ENCODE results near the gene ME2. TPM values are rescaled to one million over a fixed set of nuclear protein-coding genes. Genes with fewer than 3 reads are reported as not detected.
"Not testable (repeated sequence)": the region's sequence is repeated elsewhere in the genome, so short reads cannot be mapped to it uniquely, and the experiment has no call there.

Gene ME2
- total RNA-seq, 1 donor from 2014 or later: 122 TPM

DNA sequence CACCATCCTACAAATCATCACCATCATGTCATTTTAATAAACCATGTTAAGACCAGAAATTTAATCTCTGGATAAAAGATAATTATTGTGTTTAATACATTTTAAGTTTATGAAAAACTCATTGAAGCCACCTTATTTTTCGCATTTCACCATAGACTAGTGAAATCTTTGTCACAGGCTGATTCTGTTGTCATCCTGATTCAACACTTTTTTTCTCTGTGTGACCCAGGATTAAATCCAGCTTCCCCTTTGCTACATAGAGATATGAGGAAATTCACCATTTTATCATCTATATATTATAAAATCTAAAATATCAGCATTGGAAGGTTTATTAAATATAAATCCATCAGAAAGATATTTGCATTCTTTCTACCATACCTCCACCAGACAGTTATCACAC lies 29.9 kb upstream of the ME2 start:
- no peaks in the 10 kb centered on the region for H3K9me3 Mint-ChIP-seq
- no peak overlapping the region for H3K27ac Mint-ChIP-seq

DNA sequence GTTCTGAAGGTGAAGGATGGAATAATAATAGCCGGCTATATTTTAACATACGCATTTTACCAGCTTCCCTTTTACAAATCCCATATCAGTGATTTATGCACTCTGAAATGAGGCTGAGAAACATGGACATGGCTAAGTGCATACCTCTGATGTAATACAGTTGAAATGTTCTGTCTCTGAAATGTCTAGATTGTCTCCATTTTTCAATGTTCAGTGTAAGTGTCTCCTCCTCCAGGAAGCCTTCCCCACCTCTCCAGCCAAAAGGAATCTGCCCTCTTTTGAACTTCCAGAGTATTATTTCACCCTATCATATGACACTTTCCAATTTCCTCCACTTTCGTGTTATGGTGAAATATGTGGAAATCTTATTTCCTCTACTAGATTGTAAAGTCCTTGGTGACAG lies 29.5 kb upstream of the ME2 start:
- Mint-ChIP-seq H3K27ac (no peak overlapping the region), H3K9me3 (peaks cover 3% of the 10 kb centered on the region), H3K4me1 (ENCODE audit: low read depth) (no peaks in the 10 kb centered on the region), H3K36me3 (ENCODE audit: low read depth) (no peaks in the 10 kb centered on the region), H3K4me3 (no peak overlapping the region), H3K27me3 (ENCODE audit: insufficient read depth) (peaks cover 6% of the 10 kb centered on the region)
- intact Hi-C loops (cut with micrococcal nuclease): no loop called here
- no peak for DNase-seq (ENCODE audit: low spot score)

More for the DNA sequence above, 29.9 kb upstream of the ME2 start:
- Mint-ChIP-seq H3K27me3 (ENCODE audit: insufficient read depth) (peaks cover 6% of the 10 kb centered on the region), H3K4me1 (ENCODE audit: low read depth) (no peaks in the 10 kb centered on the region), H3K4me3 (no peak overlapping the region), H3K36me3 (ENCODE audit: low read depth) (no peaks in the 10 kb centered on the region)
- intact Hi-C loops (cut with micrococcal nuclease): no loop called here
- DNase-seq (ENCODE audit: low spot score): no peak

DNA sequence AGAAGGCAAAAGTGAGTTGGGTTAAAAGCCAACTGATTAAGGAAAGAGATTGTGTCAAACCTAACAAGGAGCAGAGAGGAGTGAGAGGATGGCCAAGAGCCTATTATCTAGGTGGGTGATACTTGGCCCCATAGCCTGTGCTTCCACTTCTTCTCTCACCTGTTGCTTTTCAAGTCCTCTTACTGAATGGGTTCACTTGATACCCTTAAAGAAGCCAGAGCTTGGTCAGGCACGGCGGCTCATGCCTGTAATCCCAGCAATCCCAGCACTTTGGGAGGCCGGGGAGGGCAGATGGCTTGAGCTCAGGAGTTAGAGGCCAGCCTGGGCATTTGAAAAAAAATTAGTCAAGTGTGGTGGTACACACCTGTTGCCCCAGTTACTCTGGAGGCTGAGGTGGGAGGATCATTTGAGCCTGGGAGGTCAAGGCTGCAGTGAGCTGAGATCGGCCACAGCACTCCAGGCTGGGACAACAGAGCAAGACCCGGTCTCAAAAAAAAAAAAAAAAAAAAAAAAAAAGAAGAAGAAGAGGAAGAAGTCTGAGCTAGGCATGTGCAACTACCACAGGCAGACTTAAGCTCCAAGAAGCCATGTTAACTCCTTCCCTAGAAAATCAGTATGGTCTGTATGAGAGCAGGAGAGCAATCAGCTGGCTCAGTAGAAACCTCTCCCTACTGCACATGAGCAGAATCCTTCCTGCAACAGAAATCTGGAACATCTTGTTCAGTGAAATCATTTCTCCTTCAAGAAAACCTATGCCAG lies 28.4 kb upstream of the ME2 start:
- no peak overlapping the region for H3K27ac Mint-ChIP-seq
- H3K9me3 Mint-ChIP-seq: peaks cover 4% of the 10 kb centered on the region
- no peak overlapping the region for H3K4me3 Mint-ChIP-seq
- intact Hi-C loops (cut with micrococcal nuclease): no loop called here
- H3K36me3 Mint-ChIP-seq (ENCODE audit: low read depth): no peaks in the 10 kb centered on the region
- H3K4me1 Mint-ChIP-seq (ENCODE audit: low read depth): no peaks in the 10 kb centered on the region
- peaks cover 6% of the 10 kb centered on the region for H3K27me3 Mint-ChIP-seq (ENCODE audit: insufficient read depth)
- no peak for DNase-seq (ENCODE audit: low spot score)

DNA sequence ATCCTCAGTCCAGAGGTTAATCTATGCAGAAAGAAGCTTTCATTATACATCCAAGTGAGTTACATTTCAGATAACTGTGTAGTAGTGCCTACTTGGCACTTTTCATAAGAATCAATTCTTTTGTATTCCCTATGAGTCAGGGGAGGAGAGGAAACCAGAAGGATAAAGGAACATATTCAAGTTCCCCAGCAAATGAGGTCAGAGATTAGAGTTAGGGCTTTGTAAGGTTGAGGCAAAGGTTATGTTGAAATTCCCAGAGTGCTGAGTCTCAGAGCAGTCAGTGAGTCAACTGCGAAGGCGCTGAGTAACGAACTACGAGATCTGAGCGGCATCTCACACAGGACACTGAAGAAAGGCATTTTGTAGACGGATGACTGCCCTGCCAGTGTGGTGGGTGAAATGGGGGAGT lies 25.1 kb upstream of the ME2 start:
- Mint-ChIP-seq H3K36me3 (ENCODE audit: low read depth) (no peaks in the 10 kb centered on the region), H3K9me3 (peaks cover 4% of the 10 kb centered on the region), H3K27ac (no peak overlapping the region), H3K4me3 (no peak overlapping the region), H3K4me1 (ENCODE audit: low read depth) (no peaks in the 10 kb centered on the region), H3K27me3 (ENCODE audit: insufficient read depth) (peaks cover 3% of the 10 kb centered on the region)
- DNase-seq (ENCODE audit: low spot score): no peak
- intact Hi-C loops (cut with micrococcal nuclease): no loop called here

DNA sequence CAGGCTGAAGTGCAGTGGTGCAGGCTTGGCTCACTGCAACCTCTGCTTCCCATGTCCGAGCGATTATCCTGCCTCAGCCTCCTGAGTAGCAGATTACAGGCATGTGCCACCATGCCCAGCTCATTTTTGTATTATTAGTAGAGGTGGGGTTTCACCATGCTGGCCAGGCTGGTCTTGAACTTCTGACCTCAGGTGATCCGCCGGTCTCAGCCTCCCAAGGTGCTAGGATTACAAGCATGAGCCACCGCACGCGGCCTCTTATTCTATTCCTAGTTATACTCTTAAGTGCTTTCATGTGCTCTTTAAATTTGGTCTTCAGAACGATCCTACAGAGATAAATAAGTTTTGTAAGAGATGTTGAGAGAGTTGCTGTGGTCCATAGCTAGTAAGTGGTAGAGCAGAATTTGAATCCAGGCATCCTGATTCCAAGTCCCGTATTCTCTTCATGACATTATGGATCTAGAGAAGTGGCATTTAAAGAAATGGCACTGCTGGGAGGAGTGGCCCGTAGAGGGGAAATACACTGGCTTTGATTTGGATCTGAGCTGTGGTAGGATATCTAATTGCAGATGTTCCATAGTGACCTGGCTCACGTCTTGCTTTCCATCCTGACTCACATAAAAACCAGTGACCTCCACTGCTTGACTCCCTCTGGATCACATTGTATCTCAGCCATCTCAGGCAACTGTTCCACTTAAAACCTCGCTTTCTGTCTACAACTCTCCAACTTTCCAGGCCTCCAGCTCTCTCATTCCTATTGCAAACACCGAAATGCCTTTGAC lies 22.8 kb upstream of the ME2 start:
- Mint-ChIP-seq H3K27me3 (ENCODE audit: insufficient read depth) (peaks cover 7% of the 10 kb centered on the region), H3K9me3 (peaks cover 4% of the 10 kb centered on the region), H3K27ac (no peak overlapping the region), H3K36me3 (ENCODE audit: low read depth) (no peaks in the 10 kb centered on the region), H3K4me3 (no peak overlapping the region), H3K4me1 (ENCODE audit: low read depth) (no peaks in the 10 kb centered on the region)
- DNase-seq (ENCODE audit: low spot score): no peak
- intact Hi-C loops (cut with micrococcal nuclease): no loop called here

DNA sequence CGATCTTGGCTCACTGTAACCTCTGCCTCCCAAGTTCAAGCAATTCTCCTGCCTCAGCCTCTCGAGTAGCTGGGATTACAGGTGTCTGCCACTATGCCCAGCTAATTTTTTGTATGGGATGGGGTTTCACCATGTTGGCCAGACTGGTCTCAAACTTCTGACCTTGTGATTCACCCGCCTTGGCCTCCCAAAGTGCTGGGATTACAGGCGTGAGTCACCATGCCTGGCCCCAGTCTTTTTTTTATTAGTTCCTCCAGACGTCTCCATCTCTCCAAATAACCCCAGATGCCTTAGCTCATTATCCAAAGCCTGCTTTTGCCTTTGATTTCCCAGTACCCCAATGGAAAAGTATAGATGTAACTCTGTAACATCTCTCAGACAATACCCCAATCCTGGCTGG lies 21.8 kb upstream of the ME2 start:
- H3K27ac Mint-ChIP-seq; H3K4me3 Mint-ChIP-seq; H3K27me3 Mint-ChIP-seq (ENCODE audit: insufficient read depth); H3K36me3 Mint-ChIP-seq (ENCODE audit: low read depth); H3K4me1 Mint-ChIP-seq (ENCODE audit: low read depth); H3K9me3 Mint-ChIP-seq; DNase-seq (ENCODE audit: low spot score); intact Hi-C loops (cut with micrococcal nuclease): not testable (repeated sequence)

DNA sequence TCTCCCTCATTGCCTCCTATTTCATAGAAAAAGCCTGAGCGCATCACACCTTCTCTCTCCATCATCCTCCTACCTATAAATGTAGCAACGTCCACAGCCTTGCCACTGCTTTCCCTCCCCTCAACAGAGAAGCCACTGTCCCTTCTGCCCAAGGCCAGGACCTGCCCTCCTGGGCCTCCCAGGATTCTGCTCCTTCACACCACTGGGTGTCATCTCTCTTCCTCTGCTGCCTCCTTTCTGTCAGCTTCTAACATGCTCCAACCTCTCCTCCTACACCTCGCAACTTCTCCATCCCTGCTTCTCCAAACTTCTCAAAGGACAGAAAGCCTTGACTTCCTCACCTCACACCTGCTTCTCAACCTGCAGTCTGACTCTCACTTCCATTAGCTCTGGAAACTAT lies 21.2 kb upstream of the ME2 start:
- no peak overlapping the region for H3K27ac Mint-ChIP-seq
- H3K36me3 Mint-ChIP-seq (ENCODE audit: low read depth): no peaks in the 10 kb centered on the region
- H3K4me3 Mint-ChIP-seq: no peak overlapping the region
- intact Hi-C loops (cut with micrococcal nuclease): no loop called here
- no peaks in the 10 kb centered on the region for H3K4me1 Mint-ChIP-seq (ENCODE audit: low read depth)
- DNase-seq (ENCODE audit: low spot score): no peak
- H3K9me3 Mint-ChIP-seq: peaks cover 4% of the 10 kb centered on the region
- peaks cover 7% of the 10 kb centered on the region for H3K27me3 Mint-ChIP-seq (ENCODE audit: insufficient read depth)

DNA sequence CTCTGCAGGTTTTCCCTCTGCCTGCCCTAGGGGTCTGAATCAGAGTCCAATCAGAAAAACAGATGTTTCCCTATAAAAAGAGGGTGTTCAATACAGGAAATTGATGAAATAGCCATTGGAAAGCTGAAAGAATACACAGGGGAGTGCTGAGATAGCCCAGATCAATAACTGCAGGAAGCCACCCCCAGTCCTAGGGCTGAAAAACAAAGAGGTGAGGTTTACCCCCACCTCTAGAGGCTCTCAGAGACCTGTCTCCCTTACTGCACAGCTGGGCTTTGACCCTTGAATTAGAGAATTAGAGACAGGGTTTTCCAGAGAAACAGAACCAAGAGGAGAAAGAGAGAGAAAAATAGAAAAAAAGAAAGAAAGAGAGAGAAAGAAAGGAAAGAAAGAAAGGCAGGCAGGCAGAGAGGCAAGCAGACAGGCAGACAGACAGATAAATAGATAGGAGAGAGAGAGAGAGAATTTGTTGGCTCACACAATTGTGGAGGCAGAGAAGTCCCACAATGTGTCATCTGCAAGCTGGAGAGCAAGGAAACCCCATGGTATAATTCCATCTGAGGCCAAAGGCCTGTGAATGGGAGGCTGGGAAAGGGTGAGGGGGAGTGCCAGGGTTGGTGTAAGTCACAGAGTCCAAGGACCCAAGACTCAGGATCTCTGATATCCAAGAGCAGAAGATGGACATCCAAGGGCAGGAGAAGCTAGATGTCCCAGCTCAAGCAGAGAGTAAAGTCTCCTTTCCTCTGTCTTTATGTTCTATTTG lies 18.9 kb upstream of the ME2 start:
- Mint-ChIP-seq H3K36me3 (ENCODE audit: low read depth) (no peaks in the 10 kb centered on the region), H3K4me3 (no peak overlapping the region), H3K27me3 (ENCODE audit: insufficient read depth) (peaks cover 5% of the 10 kb centered on the region), H3K4me1 (ENCODE audit: low read depth) (no peaks in the 10 kb centered on the region), H3K27ac (no peak overlapping the region), H3K9me3 (no peaks in the 10 kb centered on the region)
- intact Hi-C loops (cut with micrococcal nuclease): no loop called here
- no peak for DNase-seq (ENCODE audit: low spot score)

DNA sequence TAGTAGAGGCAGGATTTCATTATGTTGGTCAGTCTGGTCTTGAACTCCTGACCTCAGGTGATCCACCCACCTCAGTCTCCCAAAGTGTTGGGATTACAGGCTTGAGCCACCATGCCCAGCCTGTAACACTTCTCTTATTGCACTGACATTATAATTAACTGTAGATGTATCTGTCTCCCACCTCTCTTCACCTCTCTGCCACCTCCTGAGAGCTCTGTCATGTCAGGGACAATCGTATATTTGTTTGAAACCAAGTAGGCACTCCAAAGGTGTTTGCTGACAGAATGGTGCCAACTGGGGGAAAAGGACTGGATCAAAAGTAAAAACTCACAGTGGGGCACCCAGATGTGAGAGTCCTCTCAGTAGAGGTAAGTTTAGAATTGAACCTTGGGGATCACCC lies 17.3 kb upstream of the ME2 start:
- Mint-ChIP-seq H3K9me3 (no peaks in the 10 kb centered on the region), H3K4me1 (ENCODE audit: low read depth) (no peaks in the 10 kb centered on the region), H3K4me3 (no peak overlapping the region), H3K27ac (no peak overlapping the region), H3K27me3 (ENCODE audit: insufficient read depth) (peaks cover 5% of the 10 kb centered on the region), H3K36me3 (ENCODE audit: low read depth) (no peaks in the 10 kb centered on the region)
- DNase-seq (ENCODE audit: low spot score): no peak
- intact Hi-C loops (cut with micrococcal nuclease): no loop called here

DNA sequence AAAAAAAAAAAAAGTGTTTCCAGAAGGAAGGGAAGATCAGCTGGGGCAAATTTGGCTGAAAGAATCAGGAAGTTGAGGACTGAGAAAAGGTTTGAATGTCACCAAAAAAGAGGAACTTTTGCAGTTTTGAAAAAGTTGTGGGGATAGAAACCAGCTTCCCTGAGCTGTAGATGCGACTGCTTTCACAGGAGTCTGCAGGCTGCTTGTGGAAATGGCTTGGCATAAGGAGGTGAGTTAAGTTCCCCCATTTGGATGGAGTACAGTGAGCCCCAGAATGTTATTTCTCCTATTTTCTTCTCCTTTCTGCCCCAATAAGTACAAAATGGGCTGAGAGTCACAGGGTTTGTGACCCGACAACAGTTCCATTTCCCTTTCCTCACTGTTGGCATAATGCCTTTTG lies 16.5 kb upstream of the ME2 start:
- no peaks in the 10 kb centered on the region for H3K4me1 Mint-ChIP-seq (ENCODE audit: low read depth)
- H3K4me3 Mint-ChIP-seq: no peak overlapping the region
- peaks cover 5% of the 10 kb centered on the region for H3K27me3 Mint-ChIP-seq (ENCODE audit: insufficient read depth)
- DNase-seq (ENCODE audit: low spot score): no peak
- H3K27ac Mint-ChIP-seq: no peak overlapping the region
- intact Hi-C loops (cut with micrococcal nuclease): no loop called here
- no peaks in the 10 kb centered on the region for H3K9me3 Mint-ChIP-seq
- no peaks in the 10 kb centered on the region for H3K36me3 Mint-ChIP-seq (ENCODE audit: low read depth)

DNA sequence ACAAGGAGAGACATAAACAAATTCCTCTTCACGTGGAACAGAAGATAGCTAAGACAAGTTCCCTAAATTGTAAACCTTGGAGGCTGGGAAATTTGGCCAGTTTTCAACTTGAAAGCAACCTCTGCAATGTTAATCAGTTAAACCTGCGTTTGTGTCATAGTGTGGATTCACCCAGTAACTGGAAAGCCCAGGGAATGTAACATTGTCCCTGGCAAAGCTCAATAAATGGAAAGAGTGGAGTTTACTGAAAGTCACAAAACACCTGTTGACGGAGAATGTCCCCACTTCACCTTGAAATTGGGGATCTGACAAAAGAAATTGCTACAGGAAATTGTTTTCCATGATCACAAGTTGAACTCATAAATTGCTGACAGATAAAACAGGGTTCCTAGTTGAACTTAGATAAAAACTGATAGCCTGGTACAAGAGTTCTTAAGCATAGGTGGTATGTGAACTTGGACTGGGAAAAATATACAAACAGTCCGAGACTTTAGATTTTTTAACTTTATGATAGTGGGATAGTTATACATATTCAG lies 15.0 kb upstream of the ME2 start:
- no peaks in the 10 kb centered on the region for H3K4me1 Mint-ChIP-seq (ENCODE audit: low read depth)
- peaks cover 4% of the 10 kb centered on the region for H3K27me3 Mint-ChIP-seq (ENCODE audit: insufficient read depth)
- DNase-seq (ENCODE audit: low spot score): no peak
- intact Hi-C loops (cut with micrococcal nuclease): no loop called here
- no peaks in the 10 kb centered on the region for H3K36me3 Mint-ChIP-seq (ENCODE audit: low read depth)
- no peak overlapping the region for H3K4me3 Mint-ChIP-seq
- no peaks in the 10 kb centered on the region for H3K9me3 Mint-ChIP-seq
- no peak overlapping the region for H3K27ac Mint-ChIP-seq

DNA sequence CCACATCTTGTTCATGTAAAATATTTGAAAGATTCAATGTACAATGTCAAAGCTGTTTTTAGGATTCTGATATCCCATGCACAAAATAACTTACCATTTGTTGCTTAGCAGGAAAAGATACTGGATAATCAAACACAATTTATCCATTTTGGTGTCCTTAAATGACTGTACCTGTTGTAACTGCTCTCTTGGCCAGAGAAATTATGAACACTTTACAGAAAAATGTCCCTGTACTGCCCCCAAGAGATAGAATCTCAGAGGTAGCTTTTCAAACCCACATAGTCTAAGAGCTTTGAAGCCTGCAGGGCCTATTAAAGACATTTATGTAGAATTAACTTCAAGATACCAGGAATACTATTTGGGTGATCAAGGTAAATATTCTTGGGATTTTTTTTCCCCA lies 12.2 kb upstream of the ME2 start:
- no peaks in the 10 kb centered on the region for H3K4me1 Mint-ChIP-seq (ENCODE audit: low read depth)
- H3K27ac Mint-ChIP-seq: no peak overlapping the region
- H3K36me3 Mint-ChIP-seq (ENCODE audit: low read depth): no peaks in the 10 kb centered on the region
- no peaks in the 10 kb centered on the region for H3K9me3 Mint-ChIP-seq
- no peak overlapping the region for H3K4me3 Mint-ChIP-seq
- intact Hi-C loops (cut with micrococcal nuclease): no loop called here
- H3K27me3 Mint-ChIP-seq (ENCODE audit: insufficient read depth): no peaks in the 10 kb centered on the region
- no peak for DNase-seq (ENCODE audit: low spot score)

DNA sequence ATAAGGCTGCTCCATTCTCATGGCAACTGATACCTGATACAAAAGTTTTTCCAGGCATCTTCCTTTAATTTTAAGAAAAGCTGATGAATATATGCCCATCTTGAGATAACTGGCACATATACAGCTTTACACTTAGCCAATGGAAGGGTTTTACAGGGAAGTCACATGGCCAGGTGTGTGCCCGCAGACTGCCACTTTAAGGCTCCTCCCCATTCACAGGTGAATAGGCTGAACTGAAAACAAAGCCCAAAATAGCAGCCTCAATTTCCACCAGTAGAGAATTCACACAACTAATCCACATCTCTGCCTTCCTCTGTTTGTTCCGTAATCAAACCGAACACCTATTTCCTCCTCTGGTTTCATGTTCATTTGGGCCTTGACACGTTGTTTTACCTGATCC lies 9.8 kb upstream of the ME2 start:
- Mint-ChIP-seq H3K27me3 (ENCODE audit: insufficient read depth) (peaks cover 5% of the 10 kb centered on the region), H3K4me1 (ENCODE audit: low read depth) (no peaks in the 10 kb centered on the region), H3K36me3 (ENCODE audit: low read depth) (no peaks in the 10 kb centered on the region), H3K4me3 (no peak overlapping the region), H3K9me3 (no peaks in the 10 kb centered on the region), H3K27ac (no peak overlapping the region)
- DNase-seq (ENCODE audit: low spot score): no peak
- intact Hi-C loops (cut with micrococcal nuclease): no loop called here
